NB4 (cell line): ENCODE measurements around the gene MED1.
A peak's percentile ranks its signal among the peaks of the same experiment; 100 is the strongest.
"Not testable (repeated sequence)": the region's sequence is repeated elsewhere in the genome, so short reads cannot be mapped to it uniquely, and the experiment has no call there.

ENCODE experiments used
- DNase-seq: peaks from one replicate; pipeline ENCODE4 v3.0.0; 2010; ENCODE audit warnings: low read depth
- H3K4me3 ChIP-seq: one replicate; pipeline ENCODE4 v1.5.1; 2011; ENCODE audit warnings: mild to moderate bottlenecking, low read depth, low read length, moderate library complexity
- MYC ChIP-seq: IDR thresholded peaks from 2 replicates; pipeline ENCODE4 v1.6.1; 2011; ENCODE audit warnings: low read depth, low read length
- POLR2A ChIP-seq: IDR thresholded peaks from 2 replicates; pipeline ENCODE4 v1.6.1; 2011; ENCODE audit warnings: mild to moderate bottlenecking; ENCODE audit not compliant: insufficient read length; ENCODE audit errors: extremely low read depth
- TF ChIP-seq, protein P1 (sequence below): IDR thresholded peaks from 2 replicates; pipeline ENCODE4 v1.6.1; 2011; ENCODE audit warnings: low read depth, low read length
- TF ChIP-seq, protein P2 (sequence below): IDR thresholded peaks from one replicate; pipeline ENCODE4 v1.5.1; 2012; ENCODE audit warnings: low read depth, low read length

Gene MED1

DNA sequence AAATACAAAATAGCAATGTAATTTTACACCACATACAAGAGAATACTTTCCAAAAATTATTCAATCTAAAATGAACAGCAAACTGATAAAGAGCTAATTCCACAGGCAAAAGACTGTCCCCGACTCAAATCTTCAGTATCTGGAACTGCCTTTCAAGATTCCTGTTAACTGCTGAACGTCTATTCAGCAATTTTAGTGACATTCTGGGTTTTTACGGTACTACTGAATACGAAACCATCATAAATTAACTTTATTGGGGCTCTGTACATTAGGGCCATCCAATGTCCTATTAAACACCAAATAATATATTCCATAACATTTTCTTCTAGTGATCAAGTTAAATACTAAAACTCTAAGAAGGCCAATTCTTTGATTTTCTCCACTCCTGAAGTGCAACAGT, 51.3 kb downstream of the MED1 start:
- peak overlapping the region; percentile 78 for H3K4me3 ChIP-seq
- no peak for DNase-seq
- TF ChIP-seq MYC (no peak), POLR2A (no peak)
- TF ChIP-seq, protein P1, sequence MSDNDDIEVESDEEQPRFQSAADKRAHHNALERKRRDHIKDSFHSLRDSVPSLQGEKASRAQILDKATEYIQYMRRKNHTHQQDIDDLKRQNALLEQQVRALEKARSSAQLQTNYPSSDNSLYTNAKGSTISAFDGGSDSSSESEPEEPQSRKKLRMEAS: no peak
- TF ChIP-seq, protein P2, sequence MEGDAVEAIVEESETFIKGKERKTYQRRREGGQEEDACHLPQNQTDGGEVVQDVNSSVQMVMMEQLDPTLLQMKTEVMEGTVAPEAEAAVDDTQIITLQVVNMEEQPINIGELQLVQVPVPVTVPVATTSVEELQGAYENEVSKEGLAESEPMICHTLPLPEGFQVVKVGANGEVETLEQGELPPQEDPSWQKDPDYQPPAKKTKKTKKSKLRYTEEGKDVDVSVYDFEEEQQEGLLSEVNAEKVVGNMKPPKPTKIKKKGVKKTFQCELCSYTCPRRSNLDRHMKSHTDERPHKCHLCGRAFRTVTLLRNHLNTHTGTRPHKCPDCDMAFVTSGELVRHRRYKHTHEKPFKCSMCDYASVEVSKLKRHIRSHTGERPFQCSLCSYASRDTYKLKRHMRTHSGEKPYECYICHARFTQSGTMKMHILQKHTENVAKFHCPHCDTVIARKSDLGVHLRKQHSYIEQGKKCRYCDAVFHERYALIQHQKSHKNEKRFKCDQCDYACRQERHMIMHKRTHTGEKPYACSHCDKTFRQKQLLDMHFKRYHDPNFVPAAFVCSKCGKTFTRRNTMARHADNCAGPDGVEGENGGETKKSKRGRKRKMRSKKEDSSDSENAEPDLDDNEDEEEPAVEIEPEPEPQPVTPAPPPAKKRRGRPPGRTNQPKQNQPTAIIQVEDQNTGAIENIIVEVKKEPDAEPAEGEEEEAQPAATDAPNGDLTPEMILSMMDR: no peak

DNA sequence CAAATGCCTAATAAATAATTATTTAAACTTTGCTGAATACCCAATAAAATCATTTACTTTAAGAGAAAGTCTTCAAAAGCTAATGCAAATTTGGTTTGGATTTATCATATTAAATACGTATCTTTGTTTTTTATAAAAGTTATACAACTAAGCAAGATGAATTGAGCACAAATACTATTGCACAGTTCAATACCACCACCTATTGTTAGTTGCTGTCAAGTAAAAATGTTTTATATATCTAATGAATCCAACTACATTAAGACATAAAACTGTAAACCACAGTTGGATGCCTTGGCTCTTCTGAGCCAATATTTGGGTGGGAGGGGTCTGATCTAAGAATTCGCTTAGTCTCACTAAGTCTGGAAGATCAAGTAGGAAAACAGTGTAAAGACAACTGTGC, 57.3 kb downstream of the MED1 start:
- TF ChIP-seq MYC: no peak
- TF ChIP-seq, protein P2: no peak
- TF ChIP-seq POLR2A: no peak
- TF ChIP-seq, protein P1: no peak
- no peak overlapping the region for H3K4me3 ChIP-seq
- DNase-seq: peak; percentile 32

DNA sequence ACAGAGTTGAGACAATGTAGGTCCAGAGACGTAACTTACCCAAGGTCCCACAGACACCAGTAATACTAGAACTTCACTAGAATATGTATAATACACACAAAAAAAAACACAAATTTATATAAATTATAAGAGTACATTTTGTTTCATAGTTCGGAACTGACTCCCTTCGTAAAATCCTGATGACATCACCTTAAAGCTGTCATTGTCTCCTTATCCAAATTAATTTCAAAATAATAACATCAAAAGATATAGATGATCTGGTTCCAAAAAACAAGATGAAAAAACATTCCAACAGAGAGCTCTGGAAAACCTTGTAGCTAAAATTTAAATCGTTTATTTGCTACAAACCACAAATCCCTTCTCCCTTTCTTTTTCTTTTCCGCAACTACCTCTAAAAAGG, 59.6 kb downstream of the MED1 start:
- TF ChIP-seq POLR2A (no peak), MYC (no peak)
- TF ChIP-seq, protein P1: no peak
- TF ChIP-seq, protein P2: no peak
- H3K4me3 ChIP-seq: no peak overlapping the region
- DNase-seq: no peak

DNA sequence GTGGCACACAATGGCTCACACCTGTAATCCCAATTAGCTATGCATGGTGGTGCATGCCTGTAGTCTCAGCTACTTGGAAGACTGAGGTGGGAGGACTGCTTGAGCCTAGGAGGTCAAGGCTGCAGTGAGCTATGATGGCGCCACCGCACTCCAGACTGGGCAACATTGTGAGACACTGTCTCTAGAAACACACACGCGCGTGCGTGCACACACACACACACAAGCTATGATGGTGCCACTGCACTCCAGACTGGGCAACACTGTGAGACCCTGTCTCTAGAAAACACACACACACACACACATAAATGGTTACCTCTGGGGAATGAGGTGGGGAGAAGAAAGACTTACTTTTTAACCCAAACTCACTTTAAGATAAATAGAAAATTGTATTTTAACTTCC, 66.0 kb downstream of the MED1 start:
- TF ChIP-seq, protein P2: no peak
- TF ChIP-seq POLR2A (no peak), MYC (no peak)
- TF ChIP-seq, protein P1: no peak
- DNase-seq: no peak
- no peak overlapping the region for H3K4me3 ChIP-seq

DNA sequence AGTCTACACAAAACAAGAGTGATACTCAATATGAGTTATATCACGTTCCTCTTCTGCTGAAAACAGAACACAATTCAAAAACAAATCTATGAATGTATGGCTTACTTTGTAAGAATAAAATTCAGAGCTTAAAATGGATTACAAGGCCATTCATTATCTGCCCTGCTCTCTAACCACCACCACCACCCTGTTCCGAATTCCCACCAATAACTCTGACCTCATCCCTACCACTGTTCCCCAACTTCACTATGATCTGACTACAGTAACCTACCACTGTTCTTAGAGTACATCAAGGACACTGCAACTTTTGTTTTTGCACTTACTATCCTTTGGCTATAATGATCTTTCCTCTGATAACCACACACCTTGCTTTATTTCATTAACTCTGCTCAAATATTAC, 70.9 kb downstream of the MED1 start:
- DNase-seq: no peak
- H3K4me3 ChIP-seq: no peak overlapping the region
- TF ChIP-seq, protein P2: no peak
- TF ChIP-seq, protein P1: no peak
- TF ChIP-seq MYC (no peak), POLR2A (no peak)

DNA sequence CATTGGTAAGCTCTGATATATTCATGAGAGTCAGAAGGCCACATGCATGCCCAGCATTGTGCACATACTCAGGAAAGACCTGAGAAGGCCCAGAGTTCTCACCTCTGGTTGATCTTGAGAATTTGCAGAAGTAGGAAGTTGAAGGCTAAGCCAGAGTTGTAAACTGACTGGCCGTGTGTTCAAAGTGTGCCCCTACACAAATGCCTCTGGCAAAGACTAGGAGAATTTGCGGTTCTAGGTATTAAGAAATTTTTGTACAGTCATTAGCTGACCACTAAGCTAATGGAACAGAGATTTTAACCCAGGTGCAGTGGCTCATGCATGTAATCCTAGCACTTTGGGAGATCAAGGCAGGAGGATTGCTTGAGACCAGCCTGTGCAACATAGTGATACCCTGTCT, 74.6 kb downstream of the MED1 start:
- no peak overlapping the region for H3K4me3 ChIP-seq
- DNase-seq: peak; percentile 66
- 0 out of 2 replicates have a peak, but pooled peaks have one; percentile 8 for TF ChIP-seq MYC
- TF ChIP-seq, protein P1: peak; percentile 37; the same call in 1 of the 2 replicates
- TF ChIP-seq, protein P2: no peak

DNA sequence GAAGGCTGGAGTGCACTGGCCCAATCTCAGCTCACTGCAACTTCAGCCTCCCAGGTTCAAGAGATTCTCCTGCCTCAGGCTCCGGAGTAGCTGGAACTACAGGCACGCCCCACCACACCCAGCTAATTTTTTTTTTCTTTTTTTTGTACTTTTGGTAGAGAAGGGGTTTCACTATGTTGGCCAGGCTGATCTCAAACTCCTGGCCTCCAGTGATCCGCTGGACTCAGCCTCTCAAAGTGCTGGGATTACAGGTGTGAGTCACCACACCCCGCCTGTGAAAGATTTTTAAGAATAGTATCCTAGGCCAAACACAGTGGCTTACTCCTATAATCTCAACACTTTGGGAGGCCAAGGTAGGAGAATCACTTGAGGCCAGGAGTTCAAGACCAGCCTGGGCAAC, 83.3 kb downstream of the MED1 start:
- not testable (repeated sequence) for H3K4me3 ChIP-seq, DNase-seq
